ENCODE data around the gene CRMP1. TPM values are rescaled to one million over a fixed set of nuclear protein-coding genes. Genes with fewer than 3 reads are reported as not detected.

CRMP1 gene
- total RNA-seq, 1 experiment from 2014 or later: not detected

DNA sequence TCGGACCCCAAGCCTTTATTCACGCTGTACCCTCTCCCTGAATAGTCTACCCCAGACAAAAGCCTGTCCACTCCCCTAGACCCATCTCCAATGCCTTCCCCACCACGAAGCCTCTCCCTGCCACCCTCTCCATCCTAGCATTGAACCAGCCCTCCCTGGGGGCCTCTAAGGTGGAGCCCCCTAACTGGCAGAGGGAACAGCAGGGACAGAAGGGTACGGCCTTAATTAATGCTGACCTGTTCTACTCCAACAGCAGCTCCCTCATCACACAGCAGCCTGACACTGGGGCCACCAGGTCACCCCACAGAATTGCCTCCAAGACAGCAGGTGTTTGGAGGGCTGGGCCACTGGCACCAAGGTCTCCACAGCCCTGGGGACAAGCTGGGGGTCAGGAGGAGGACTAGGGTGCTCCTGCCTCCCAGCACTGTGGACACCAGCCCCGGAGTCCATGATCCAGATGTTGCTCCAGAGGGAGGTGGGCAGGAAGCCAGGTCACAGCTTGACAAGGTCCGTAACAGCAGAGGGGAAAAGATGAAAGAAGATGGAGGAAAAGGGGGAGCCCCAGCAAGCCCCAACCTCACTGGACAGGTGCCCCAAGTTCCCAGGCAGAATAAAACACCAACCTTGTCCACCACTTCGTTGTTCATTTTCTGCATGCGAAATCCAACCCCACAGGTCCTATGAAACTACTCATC is 3.7 kb downstream of the CRMP1 start:
- DNase-seq (ENCODE audit: low spot score): no peak

DNA sequence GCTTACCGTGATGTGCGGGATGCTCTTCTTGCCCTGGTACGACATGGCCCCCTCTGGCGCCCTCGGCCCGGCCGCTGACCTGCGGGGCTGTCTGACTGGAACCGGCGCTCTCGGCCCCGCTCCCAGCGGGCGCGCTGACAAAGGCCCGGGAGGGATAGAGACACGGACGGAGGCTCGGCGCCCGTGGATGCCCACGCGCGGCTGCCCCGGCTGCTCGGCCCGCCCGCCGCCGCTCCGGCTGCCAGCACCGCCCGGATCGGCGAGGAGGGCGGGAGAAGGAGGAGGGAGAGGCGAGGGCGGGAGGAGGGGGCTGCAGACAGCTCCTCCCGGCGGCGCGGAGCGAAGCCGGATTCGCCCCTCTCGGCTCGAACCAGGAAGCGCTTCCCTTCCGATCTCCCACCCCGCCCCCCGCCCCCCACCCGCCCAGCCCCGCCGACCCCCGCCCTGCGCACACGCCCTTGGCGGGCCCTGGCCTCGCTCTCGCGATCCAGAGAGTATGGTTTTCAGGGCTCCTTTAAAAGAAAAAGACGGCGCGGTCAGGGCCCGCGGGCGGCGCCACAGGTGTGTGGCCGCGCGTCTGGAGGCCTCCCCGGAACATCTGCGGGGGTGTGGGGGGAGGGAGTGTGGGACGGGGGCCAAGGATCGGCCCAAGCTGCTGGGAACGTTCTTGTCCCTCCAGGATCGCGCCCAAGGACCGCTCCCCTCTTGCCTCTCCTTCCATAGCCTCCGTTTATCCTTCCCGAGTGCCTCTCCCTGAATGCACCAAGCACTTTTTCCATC is 4.5 kb downstream of the CRMP1 start:
- no peak for DNase-seq (ENCODE audit: low spot score)

DNA sequence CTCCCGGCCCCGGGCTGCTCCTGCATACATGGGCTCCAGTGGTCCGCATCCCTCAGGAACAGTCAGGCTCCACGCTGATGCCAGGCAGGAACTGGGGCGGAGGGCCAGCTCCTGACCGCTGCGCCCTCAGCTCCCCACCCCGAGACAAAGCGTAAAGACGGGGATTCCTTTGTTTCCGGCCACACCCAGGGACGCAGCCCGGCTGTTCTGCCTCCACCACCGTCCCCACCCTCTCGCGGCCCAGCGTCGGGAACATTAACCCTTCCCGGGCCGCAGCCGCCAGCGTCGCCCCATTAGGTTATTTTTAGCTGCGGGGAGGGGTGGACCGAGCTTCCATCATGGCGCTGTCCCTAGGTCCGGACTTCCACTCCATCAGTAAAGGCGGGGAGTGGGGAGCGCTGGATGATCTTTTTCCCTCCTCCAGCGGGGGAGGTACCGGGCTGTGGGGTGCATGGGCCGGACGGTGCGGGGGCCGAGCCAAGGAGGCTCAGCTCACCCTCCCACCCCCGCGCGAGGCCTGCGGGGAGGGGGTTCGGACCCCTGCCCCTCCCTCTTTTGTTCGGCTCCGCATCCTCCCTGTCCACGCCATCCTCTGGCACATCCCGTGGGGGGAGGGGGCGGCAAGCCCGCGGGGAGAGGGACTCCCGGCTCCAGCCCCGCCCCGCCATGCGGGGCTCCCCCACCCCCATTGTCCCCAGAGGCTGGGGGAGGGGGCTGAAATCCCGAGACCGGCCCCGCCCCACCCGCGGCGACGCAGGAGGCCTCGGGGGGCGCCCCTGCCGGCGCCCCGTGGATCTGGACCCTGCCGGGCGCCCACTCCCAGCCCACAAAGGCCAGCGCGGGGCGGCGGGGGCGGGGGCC is 5.3 kb downstream of the CRMP1 start:
- DNase-seq (ENCODE audit: low spot score): no peak

DNA sequence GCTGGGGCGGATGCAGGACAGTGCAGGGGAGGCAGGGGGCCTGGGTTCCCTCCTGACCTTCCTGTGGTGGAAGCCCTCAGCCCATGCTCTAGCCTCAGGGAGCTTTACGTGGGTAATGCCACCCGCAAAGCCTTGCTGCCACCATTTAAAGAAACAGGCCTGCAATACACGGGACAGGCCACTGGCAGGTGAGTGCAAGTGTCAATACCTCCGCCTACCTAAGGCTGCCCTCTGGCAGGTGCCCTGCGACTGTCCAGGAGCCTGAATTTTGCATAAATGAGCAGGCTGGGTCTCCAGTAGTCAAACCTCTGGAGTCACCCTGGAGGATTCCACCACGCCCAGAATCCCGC is 5.9 kb downstream of the CRMP1 start:
- DNase-seq (ENCODE audit: low spot score): no peak

DNA sequence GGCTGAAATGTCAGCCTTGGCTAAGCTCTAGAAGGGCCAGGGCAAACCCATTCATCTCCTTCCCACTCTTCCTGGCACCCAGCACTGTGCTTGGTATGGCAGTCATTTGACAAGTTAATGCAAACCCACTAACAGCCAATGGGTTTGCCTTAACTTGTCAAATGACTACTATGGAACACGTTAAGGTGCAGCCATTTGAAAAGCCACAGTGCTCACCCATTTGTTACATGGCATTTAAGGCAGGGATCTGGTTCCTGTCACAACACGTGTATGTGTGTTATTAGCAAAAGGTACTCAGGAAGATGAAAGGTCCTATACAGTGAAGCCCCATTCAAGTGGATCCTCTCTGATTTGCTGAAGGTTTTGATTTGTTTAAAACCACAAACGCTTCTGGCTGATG is 7.2 kb downstream of the CRMP1 start:
- DNase-seq (ENCODE audit: low spot score): no peak

DNA sequence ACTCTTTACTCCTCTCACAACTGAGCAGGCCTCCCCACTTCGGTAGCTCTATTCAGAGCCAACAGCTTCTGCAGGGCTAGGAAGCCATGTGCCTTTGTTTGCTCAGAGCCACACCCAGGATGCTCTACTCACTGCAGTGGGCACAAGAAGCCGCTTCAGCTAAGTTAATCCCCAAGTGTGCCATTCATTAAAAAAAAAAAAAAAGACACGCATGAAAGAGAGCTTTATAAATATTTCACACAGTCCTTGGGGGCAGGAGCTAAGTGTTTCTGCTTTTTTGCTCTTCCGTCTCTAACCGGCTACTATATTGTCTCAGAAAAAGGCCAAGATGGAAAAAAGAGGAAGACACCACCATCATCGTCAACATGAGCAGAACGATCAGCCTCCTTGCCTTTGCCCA is 8.1 kb downstream of the CRMP1 start:
- no peak for DNase-seq (ENCODE audit: low spot score)

DNA sequence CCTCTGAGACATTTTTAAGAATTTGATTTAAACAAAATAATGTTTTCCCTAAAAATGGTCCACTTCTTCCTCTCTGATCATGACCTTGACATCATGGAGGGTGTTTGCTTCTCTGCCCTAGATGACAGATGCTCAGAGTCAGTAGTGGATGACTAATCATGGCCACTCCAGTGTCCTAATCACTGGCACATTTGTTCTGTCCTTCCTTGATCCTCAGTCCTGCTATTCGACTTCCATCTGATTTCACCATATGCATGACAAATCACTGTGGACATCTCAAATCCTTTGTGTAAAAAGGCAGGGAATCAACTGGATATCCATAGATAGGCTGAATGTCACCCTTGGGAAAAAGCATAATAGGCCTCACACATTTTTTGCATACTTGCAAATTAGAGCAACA is 9.0 kb downstream of the CRMP1 start:
- no peak for DNase-seq (ENCODE audit: low spot score)

DNA sequence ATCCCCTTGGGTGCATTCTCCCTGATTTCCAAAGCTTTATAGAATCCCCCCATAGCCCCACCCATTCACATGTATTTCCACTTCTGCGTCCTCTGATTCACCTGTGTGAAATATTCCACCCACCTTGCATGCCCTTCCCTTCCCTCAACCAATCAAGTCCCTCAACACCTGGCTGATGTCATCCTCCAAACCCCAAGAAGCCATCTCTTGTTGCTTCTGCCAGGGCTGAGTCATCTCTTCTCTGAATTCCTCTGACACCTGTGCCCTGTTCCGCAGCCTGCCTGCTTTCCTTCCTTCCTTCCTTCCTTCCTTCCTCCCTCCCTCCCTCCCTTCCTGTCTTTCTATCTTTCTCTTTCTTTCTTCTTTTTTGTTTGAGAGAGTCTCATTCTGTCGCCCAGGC is 9.9 kb downstream of the CRMP1 start:
- DNase-seq (ENCODE audit: low spot score): no peak

DNA sequence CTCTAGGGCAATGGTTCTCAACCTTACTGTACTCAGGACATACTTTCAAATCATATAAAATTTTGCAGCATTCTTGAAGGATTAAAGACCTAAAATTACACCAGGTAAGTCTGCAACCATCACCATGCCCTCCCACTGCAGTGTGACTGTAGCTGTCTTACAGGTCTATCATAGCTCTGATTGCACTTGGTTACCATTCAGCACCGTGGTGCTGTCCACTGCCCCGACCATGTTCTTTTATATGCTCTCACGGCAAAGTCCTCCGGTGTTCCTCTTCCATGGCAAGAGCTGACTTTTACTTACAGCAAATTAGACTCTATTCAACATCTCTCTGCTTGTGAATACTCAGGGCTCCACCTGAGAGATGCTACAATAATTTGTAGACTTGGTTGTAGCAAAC is 11.5 kb downstream of the CRMP1 start:
- no peak for DNase-seq (ENCODE audit: low spot score)

DNA sequence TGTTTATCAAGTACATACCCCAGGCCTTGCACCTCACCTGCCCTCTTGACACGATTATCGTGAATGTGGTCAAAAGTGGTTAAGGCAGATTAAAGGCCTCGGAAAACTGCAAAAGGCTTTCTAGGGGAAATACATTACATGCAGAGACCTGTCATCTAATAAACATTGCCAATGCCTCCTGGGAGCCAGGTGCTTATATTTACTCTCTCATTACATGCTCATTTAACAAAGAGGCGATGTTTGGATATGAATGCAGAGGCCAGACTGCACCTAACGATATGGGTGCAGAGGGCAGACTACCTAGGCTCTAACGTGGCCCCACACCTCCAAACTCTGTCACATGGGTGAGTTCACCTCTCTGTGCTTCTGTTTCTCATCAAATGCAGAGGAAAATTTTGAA is 14.5 kb downstream of the CRMP1 start:
- DNase-seq (ENCODE audit: low spot score): no peak

DNA sequence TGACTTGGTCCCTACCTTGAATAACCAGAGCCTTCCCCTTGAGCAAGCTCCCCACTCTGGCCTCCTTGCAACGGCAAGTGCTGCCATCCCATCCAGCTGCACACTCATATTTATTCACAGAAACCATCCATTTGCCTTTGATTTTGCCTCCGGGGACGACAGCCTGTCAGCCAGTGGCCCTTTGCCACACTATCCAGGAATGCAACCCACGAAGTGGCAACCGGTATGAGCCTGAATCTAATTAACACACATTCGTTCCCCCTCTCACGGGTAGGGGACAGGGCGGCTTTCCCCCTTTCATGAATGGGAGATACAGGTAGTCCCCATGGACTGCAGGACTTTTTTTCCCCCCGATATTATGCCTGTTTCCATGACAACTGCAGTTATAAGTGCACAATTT is 15.5 kb downstream of the CRMP1 start:
- no peak for DNase-seq (ENCODE audit: low spot score)

DNA sequence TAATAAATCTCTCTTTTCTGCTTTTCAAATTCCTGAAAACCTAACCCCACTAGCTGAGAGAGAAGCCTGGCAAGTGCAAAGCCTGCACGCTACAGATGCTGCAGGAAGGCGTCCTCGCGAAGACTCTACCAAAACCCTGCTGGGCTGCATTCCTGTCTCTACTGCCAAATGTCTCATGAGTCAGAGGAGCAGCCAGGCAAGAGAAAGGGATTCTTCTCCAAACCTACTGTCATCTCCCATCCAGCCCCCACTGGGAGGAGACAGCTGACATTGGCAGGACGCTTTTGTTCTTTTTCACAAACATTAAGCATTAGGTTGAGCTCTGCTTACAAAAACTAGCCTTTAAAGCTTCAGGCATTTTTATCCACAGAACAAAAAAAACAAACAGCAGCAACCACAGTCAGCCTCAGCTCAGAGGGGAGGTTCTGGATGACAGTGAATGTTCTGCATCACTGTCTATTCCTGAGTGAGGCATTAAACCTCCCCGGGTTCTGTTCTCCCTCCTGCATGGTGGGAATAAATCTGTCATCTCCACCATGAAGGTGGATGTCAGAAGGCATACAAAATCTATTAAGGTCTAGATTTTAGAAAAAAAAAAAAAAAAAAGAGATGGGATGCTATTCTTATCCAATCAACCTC is 18.0 kb downstream of the CRMP1 start:
- no peak for DNase-seq (ENCODE audit: low spot score)

DNA sequence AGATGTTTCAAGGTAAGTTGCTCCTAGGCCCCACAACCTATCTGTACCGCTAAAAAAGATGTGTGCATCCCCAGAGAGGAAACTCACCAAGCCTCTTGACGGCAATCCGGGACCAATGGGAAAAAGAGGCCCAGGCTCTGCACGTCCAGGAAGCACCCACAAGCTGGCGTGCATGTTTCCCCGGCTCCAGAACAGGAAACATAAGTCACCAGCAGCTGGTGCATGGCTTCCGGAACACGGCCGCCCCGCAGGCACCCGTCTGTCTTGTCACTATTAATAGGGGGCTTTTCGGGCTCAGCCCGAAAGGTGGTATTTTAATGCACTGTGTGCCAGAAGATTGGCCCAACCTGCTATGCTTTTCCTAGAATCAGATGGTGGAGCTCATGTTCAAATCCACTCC is 22.2 kb downstream of the CRMP1 start:
- no peak for DNase-seq (ENCODE audit: low spot score)

DNA sequence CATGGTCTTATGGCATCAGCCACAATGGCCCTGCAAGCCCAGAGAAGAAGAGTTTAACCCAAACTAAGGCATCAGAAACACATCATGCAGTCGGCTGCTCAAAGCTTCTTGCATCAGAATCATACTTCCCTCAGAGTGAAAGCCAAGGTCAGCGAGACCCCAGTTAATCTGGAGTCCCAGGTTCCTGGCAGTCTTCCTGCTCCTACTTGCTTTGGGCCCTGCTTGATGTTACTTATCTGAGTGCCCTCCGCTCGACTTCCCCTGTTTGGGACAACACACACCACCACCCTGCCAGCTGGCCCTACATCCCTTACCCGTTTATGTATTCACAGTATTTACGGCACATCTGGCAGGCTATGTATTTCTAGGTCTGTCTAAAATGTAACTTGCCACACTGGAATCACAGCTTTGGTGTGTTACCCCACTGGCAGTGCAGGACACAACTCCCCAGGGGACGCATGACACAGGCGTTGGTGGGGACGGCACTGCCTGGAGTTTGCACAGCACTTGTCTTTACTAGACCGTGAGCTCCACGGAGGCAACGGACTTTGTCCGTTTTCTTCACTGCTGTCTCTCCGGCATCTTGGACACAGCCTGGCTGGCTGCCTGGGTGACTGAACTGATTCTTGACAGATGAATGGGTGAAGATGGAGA is 22.8 kb downstream of the CRMP1 start:
- DNase-seq (ENCODE audit: low spot score): no peak

DNA sequence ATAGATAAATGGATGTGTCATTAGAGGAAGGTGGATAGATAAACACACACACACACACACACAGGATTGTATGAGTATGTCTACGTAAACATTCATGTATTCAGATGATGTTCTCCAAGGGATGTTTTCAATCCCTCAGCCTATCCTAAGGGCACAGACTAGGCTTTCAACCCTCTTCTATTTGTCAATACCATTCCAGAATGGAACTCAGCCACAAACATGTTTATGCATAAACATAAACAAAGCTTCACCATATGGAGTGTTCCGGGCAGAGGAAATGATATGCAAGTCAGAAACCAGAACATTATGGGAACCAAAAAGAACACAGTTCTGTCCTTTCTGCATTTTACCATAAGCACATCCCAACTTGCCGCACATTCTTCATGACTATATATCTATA is 25.0 kb downstream of the CRMP1 start:
- no peak for DNase-seq (ENCODE audit: low spot score)

DNA sequence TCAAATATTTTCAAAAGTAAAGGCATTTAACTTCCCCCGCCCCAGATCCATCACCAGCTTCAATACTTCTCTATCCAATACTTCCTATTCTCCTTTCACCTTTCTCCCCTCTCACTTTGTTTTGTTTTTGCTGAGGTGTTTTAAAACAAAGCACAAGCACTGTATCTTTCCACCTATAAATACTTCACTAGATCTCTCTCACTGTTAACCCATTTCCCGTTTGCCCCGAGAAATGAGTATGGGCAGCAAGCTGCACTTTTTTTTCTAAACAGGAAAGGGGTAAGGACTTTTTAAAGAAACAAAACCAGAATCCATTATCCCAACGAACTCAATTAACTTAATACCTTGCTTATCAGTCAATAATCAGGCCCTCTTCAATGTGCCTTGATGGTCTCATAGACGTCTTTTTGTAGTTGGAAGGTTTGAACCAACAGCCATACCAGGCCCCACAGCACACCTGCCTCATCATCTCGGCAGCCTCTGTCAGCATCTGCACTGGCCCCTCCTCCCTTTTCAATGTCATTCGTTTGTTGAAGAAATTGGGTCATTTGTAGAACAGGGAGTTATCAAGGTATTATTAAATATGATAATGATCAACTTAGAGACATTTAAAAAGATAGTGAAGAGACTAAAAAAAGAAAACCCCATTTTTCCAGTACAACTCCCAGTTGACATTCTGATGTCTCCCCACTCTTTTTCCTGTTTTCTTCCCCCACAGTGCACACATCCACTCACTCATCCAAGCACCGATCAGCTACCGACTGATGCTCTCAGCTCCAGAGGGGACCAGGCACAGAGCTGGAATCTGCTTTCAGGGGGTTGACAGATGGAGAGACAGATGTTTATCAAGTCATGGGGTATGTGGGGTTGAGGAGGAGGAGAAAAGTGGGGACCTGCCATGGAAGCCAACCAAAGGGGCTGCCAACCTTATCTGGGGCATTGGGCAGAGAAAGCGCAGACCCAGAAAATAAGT is 25.8 kb downstream of the CRMP1 start:
- DNase-seq (ENCODE audit: low spot score): no peak

DNA sequence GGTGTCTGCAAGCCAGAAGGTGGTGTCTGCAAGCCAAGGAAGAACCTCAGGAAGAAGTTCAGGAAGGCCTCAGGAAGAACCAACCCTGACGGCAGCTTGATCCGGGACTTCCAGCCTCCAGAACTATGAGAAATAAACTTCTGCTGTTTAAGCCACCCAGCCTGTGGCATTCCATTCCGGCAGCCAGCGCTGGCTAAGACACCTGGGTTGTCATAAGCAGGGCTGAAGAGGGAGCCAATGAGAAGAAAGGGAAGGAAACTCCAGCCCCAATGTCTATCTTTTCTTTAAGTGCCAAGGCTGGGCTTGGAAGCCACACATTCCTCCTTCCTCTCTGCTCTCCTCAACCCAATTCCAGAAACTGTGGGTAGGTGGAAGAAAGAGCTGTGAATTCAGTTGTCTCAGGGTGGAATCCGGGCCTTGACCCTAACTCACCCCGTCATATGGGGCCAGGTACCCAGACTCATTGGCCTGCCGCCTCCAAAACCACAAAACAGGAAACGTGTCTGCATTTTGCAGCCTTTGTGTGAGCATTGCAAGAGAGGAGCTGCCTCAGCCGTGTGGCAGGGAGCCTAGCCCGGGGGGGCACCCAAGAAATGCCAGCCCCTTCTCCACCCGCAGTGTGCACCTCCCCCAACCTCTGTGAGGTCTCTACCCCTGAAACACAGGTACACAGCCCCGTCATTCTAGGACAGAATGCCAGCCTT is 26.8 kb downstream of the CRMP1 start:
- no peak for DNase-seq (ENCODE audit: low spot score)

DNA sequence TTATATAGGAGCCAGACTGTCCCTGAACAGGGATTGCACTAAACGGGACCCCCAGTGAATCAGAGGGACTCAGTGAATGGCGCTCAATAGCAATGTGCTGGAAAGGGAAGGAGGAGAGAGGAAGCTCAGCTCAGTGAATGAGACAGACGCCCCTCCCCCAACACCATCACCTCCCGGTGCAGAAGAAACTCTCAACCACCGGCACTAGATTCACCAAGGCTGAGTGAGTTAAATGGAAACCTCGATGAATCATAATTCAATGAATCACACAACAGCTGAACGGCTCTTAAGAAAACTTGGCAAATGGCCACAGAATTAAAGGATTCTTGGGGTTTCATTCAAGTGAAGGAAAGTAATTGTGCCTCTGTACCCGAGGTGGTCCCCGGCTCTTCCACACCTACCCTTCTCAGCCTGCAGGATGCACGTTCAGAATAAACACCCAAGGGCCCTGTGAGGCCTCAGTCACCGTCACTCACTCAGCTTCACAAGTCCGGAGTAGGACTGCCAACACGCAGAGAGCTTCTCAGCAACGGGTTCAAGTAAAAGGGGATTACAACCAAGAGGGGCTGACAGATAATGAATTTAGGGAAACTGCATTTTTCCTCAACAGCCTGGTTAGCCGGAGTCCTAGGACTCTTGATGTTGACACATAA is 29.3 kb downstream of the CRMP1 start:
- DNase-seq (ENCODE audit: low spot score): peak; percentile 24

Data from HT-29 (cell line).